Measurements from ENCODE around the gene ALK.

ALK gene

GRCh38 chr2:29224693-29225551 is 696.5 kb downstream of the ALK start:
- DNase-seq (ENCODE audit: low read depth in 2 of 2) = no peak

- no peak for DNase-seq (ENCODE audit: low read depth in 2 of 2)
Observed at GRCh38 chr2:29223851-29224692, 697.3 kb downstream of the ALK start.

GRCh38 chr2:29223257-29223656 is 698.1 kb downstream of the ALK start:
- DNase-seq (ENCODE audit: low read depth in 2 of 2) = no peak

- no peak for DNase-seq (ENCODE audit: low read depth in 2 of 2)
Observed at GRCh38 chr2:29222381-29223179, 698.8 kb downstream of the ALK start.

GRCh38 chr2:29220506-29221270 is 700.7 kb downstream of the ALK start:
- DNase-seq (ENCODE audit: low read depth in 2 of 2) = no peak

- no peak for DNase-seq (ENCODE audit: low read depth in 2 of 2)
Observed at GRCh38 chr2:29219374-29219773, 702.0 kb downstream of the ALK start.

GRCh38 chr2:29218550-29219125 is 702.7 kb downstream of the ALK start:
- DNase-seq (ENCODE audit: low read depth in 2 of 2) = no peak

GRCh38 chr2:29218071-29218470 is 703.3 kb downstream of the ALK start:
- DNase-seq (ENCODE audit: low read depth in 2 of 2) = no peak

- DNase-seq (ENCODE audit: low read depth in 2 of 2) = no peak
Observed at GRCh38 chr2:29216609-29216909, 704.8 kb downstream of the ALK start.

GRCh38 chr2:29215739-29216608 is 705.4 kb downstream of the ALK start:
- DNase-seq (ENCODE audit: low read depth in 2 of 2) = no peak

- DNase-seq (ENCODE audit: low read depth in 2 of 2) = no peak
Observed at GRCh38 chr2:29215073-29215472, 706.3 kb downstream of the ALK start.

GRCh38 chr2:29213888-29214291 is 707.5 kb downstream of the ALK start:
- DNase-seq (ENCODE audit: low read depth in 2 of 2) = no peak

GRCh38 chr2:29212009-29212408 is 709.4 kb downstream of the ALK start:
- DNase-seq (ENCODE audit: low read depth in 2 of 2) = no peak

- DNase-seq (ENCODE audit: low read depth in 2 of 2) = no peak
Observed at GRCh38 chr2:29209551-29209950, 711.8 kb downstream of the ALK start.

- no peak for DNase-seq (ENCODE audit: low read depth in 2 of 2)
Observed at GRCh38 chr2:29207352-29208148, 713.8 kb downstream of the ALK start.

GRCh38 chr2:29206941-29207340 is 714.4 kb downstream of the ALK start:
- DNase-seq (ENCODE audit: low read depth in 2 of 2) = no peak

- DNase-seq (ENCODE audit: low read depth in 2 of 2) = no peak
Observed at GRCh38 chr2:29202819-29203495, 718.4 kb downstream of the ALK start.

GRCh38 chr2:29201979-29202378 is 719.4 kb downstream of the ALK start:
- DNase-seq (ENCODE audit: low read depth in 2 of 2) = no peak

Measured in stimulated activated CD8-positive, alpha-beta memory T cell treated with anti-CD3 and anti-CD28 coated beads, Interleukin-2, amount 100 ng/mL, for 48 hours (primary cell).